ENCODE results near the gene TSPAN14. TPM values are rescaled to one million over a fixed set of nuclear protein-coding genes. Genes with fewer than 3 reads are reported as not detected.

The TSPAN14 gene
- total and polyA plus RNA-seq, 2 of the 8 experiments (the other 6 are each of a cell fraction or from before 2014, with no cell fraction given) = 47.4 to 57.8 TPM

DNA sequence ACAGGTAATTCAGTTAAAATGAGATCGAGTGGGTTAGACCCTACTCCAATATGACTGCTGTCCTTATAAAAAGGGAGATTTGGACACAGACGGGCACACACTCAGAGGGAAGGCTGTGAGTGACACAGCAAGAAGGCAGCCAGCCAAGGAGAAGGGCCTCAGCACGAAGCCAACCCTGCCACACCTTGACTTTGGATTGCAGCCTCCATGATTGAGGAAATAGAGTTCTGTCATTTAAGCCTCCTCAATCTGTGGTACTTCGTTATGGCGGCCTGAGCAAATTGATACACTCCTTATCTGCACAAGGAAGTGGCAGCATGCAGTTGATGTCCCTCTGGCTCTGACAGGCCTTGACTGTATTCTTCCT lies 127.3 kb downstream of the TSPAN14 start:
- Histone ChIP-seq H2BK5ac (ENCODE audit: low read depth, low read length) (no peak overlapping the region), H3K4me2 (ENCODE audit: insufficient read depth in 1 of 2, low read depth in 2 of 2, low read length in 2 of 2) (no peak overlapping the region), H2AFZ (ENCODE audit: low read length) (no peak overlapping the region), H3K23ac (ENCODE audit: insufficient read length) (no peak overlapping the region), H2BK12ac (ENCODE audit: low read depth, low read length) (no peak overlapping the region), H2BK15ac (ENCODE audit: low read length) (no peak overlapping the region), H3K27ac (ENCODE audit: low read depth, low read length) (no peak overlapping the region), H3K9me3 (ENCODE audit: insufficient read depth in 2 of 2, low read depth in 1 of 2, low read length in 1 of 2) (no peaks in the 10 kb centered on the region; a peak in 1 of 4 replicates), H4K91ac (replicated peaks; ENCODE audit: insufficient read length, low read length) (no peak overlapping the region), H2BK120ac (replicated peaks; ENCODE audit: low read depth, low read length) (no peak overlapping the region), H3K9ac (replicated peaks in 1 of 4; ENCODE audit: extremely low read depth in 1 of 4, low read depth in 3 of 4, low read length in 3 of 4) (no peak overlapping the region), H3K27me3 (replicated peaks in 1 of 4; ENCODE audit: control insufficient read depth in 3 of 4, extremely low read depth in 1 of 4, insufficient read depth in 3 of 4, low read length in 3 of 4) (no peaks in the 10 kb centered on the region; a peak in 1 of 7 replicates), H3K56ac (replicated peaks; ENCODE audit: insufficient read length, low read depth, low read length) (no peak overlapping the region), H4K20me1 (replicated peaks in 1 of 2; ENCODE audit: control insufficient read depth in 1 of 2, insufficient read depth in 2 of 2, low read length in 2 of 2) (no peaks in the 10 kb centered on the region), H2AK5ac (ENCODE audit: low read depth, low read length) (no peak overlapping the region), H3K14ac (ENCODE audit: insufficient read length) (no peak overlapping the region), H3K18ac (ENCODE audit: extremely low read depth, low read length) (no peak overlapping the region), H3K23me2 (ENCODE audit: low read depth, low read length) (no peaks in the 10 kb centered on the region), H3K4ac (replicated peaks; ENCODE audit: insufficient read length, low read depth, low read length) (no peak overlapping the region), H3K36me3 (ENCODE audit: control insufficient read depth in 2 of 4, insufficient read depth in 4 of 4, low read length in 3 of 4) (no peaks in the 10 kb centered on the region), H4K8ac (ENCODE audit: extremely low read depth, insufficient read depth, low read length) (no peak overlapping the region), H3K4me1 (replicated peaks in 1 of 4; ENCODE audit: control insufficient read depth in 3 of 4, insufficient read depth in 4 of 4, low read length in 3 of 4) (no peaks in the 10 kb centered on the region), H3K79me2 (ENCODE audit: control insufficient read depth in 1 of 2, insufficient read depth in 2 of 2, low read length in 2 of 2) (no peaks in the 10 kb centered on the region), H2BK20ac (ENCODE audit: low read length) (no peak overlapping the region), H3K4me3 (ENCODE audit: extremely low read depth in 1 of 4, insufficient read depth in 2 of 4, low read depth in 3 of 4, low read length in 4 of 4) (no peak overlapping the region), H4K5ac (ENCODE audit: insufficient read length, low read depth, low read length) (no peak overlapping the region), H3K79me1 (ENCODE audit: low read depth, low read length) (no peaks in the 10 kb centered on the region)
- no peak for FAIRE-seq
- DNase-seq (ENCODE audit: low read depth in 1 of 2, low spot score in 2 of 2) = peak in 1 of 2 experiments; percentile 19
- WGBS, 2 experiments (ENCODE audit: extremely low coverage in 1 of 2, insufficient coverage in 1 of 2, insufficient read length in 1 of 2, insufficient replicate concordance in 2 of 2, low coverage in 1 of 2, low lambda C conversion rate in 2 of 2, missing lambda C conversion rate in 1 of 2) = 85% methylated on average over 5 of the region's 5 CpGs; no CpG with 5 or more reads in 1 of the 2 experiments
- ChIA-PET POLR2A (ENCODE audit: partially characterized antibody) (no interaction called here), CTCF (ENCODE audit: partially characterized antibody) (interaction anchor here (0.9 kb wide), 1 partner anchor 15 kb away, joined by 3 read pairs; no protein-coding TSS in a partner anchor)
- TF ChIP-seq CHD2 (IDR thresholded peaks at IDR 0.05; ENCODE audit: low read length) (no peak), CHD1 (IDR thresholded peaks at IDR 0.05; ENCODE audit: low read depth, low read length) (no peak), EGR1 (IDR thresholded peaks at IDR 0.05; ENCODE audit: borderline replicate concordance, low read depth, low read length) (no peak), EZH2 (IDR thresholded peaks at IDR 0.05; ENCODE audit: low read depth, low read length, severe bottlenecking) (no peak), RXRA (IDR thresholded peaks at IDR 0.05; ENCODE audit: insufficient read depth, low read depth, low read length) (no peak), HDAC6 (IDR thresholded peaks at IDR 0.05; ENCODE audit: low read depth, low read length) (no peak), SP4 (IDR thresholded peaks at IDR 0.05; ENCODE audit: low read length) (no peak)
- TF ChIP-seq, protein P1, sequence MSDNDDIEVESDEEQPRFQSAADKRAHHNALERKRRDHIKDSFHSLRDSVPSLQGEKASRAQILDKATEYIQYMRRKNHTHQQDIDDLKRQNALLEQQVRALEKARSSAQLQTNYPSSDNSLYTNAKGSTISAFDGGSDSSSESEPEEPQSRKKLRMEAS (IDR thresholded peaks at IDR 0.05) = no peak
